ENCODE measurements around the gene CIRBP.
A peak's percentile ranks its signal among the peaks of the same experiment; 100 is the strongest.

The CIRBP gene

DNA sequence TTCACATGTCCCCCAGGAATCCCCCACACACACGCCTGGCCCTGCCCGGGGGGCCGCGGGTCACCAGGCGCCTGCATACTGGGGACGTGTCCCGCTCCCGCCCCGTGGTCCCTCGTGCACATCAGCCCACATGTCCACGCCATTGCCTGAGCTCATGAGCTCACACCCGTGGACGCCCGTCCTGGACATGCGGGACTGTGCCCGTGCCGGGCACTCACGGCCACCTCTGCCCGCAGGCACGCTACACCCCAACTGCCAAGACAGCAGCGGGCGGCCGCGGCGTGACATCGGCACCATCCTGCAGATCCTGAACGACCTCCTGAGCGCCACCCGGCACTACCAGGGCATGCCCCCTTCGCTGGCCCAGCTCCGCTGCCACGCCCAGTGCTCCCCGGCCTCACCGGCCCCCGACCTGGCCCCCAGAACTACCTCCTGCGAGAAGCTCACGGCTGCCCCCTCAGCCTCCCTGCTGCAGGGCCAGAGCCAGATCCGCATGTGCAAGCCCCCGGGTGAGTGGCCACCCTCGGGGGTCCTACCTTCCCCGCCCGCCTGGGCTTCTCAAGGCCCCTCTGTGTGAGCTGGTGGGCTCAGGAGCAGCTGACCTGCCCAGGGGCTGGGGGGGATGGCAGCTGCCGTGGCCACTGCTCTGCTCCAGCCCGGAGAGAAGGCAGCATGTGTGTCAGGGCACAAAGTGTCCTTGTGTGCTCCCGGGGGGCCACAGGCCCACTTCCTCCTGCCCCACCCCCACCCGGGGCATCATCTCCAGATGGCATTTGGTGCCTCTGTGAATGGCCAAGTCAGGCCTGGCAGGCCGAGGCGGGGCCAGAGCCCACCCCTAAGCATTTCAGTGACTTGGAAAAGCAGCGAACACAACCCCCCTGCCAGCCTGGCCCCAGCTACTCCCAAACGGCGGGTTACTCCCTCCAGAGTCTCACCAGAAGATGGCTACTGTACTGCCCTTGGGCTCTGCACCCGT is 13.7 kb upstream of the CIRBP start:
- no peak overlapping the region for H3K4me3 ChIP-seq (ENCODE audit: low read depth, low read length)
- TF ChIP-seq, protein P1, sequence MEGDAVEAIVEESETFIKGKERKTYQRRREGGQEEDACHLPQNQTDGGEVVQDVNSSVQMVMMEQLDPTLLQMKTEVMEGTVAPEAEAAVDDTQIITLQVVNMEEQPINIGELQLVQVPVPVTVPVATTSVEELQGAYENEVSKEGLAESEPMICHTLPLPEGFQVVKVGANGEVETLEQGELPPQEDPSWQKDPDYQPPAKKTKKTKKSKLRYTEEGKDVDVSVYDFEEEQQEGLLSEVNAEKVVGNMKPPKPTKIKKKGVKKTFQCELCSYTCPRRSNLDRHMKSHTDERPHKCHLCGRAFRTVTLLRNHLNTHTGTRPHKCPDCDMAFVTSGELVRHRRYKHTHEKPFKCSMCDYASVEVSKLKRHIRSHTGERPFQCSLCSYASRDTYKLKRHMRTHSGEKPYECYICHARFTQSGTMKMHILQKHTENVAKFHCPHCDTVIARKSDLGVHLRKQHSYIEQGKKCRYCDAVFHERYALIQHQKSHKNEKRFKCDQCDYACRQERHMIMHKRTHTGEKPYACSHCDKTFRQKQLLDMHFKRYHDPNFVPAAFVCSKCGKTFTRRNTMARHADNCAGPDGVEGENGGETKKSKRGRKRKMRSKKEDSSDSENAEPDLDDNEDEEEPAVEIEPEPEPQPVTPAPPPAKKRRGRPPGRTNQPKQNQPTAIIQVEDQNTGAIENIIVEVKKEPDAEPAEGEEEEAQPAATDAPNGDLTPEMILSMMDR (IDR thresholded peaks at IDR 0.05; ENCODE audit: borderline replicate concordance, insufficient read depth, low read depth, low read length): no peak

DNA sequence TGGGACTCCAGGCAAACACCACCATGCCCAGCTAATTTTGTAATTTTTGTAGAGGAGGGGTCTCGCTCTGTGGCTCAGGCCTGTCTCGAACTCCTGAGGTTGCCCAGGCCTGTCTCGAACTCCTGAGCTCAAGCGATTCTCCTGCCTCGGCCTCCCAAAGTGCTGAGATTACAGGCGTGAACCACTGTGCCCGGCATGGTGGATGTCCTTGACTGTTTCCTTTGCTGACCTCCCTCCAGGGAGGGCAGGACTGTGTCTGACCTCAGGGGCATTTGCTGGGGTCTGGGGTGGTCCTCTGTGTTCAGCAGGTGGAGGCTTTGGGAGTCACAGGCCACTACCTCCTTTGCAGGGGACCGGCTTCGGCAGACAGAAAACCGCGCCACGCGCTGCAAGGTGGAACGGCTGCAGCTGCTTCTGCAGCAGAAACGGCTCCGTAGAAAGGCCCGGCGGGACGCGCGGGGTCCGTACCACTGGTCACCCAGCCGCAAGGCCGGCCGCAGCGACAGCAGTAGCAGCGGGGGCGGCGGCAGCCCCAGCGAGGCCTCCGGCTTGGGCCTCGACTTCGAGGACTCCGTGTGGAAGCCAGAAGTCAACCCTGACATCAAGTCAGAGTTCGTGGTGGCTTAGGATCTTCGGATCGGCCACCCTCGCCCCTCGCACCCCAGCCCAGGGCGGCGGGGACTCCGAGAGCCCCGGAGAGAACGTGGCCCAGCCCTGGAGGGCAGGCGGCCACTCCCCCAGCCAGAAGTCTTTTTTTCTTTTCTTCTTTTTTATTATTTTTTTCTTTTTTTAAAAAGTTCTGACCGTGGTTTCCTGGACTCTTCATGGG is 12.3 kb upstream of the CIRBP start:
- TF ChIP-seq, protein P1 (IDR thresholded peaks at IDR 0.05; ENCODE audit: borderline replicate concordance, insufficient read depth, low read depth, low read length): no peak
- H3K4me3 ChIP-seq (ENCODE audit: low read depth, low read length): no peak overlapping the region

DNA sequence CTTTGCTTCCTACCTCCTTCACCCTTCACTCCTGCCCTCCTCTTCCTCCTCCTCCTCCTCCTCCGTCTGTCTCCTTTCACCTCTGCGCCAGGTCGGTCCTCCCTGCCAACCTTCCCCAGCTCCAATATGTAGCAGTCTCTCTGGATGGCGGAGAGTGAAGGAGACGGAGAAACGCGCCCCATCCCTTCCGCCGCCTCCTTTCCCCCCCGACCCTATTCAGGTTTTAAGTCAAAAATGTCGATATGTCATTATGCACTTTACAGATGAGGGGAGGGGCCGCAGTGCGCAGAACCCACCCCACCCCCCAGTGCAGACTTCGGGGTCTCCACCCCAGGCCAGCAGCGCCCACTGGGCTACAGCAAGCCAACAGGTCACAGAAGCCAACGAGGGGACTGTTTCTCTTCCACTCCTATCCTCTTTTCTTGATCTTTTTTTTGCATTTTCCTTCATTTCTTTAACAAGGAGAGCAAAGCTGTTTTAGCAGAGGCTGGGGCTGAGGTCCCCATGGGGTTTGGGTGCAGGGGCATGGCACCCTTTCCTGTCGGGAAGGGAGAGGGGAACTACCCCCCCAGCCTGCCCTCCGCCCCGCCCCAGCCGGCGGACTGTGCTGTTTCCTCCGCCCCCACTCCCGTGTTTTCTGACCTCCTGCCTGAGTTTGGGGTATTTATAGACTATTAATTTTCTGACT is 11.5 kb upstream of the CIRBP start:
- TF ChIP-seq, protein P1 (IDR thresholded peaks at IDR 0.05; ENCODE audit: borderline replicate concordance, insufficient read depth, low read depth, low read length): no peak
- H3K4me3 ChIP-seq (ENCODE audit: low read depth, low read length): no peak overlapping the region

DNA sequence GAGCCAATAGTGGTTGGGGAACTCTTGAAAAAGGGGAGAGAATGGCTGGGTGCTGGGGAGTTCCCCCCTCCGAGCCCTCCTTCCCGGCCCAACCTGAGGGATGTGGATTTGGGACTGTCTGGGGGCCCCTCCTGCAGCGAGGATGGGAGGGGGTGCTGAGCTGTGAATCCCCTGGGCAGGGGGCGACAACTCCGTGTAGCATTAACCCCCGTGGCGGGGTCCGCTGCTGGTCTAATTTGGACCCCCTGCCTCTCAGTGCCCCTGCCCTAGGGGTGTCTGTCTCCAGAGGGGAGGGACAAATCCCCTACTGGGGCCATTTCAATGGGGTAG is 11.0 kb upstream of the CIRBP start:
- H3K4me3 ChIP-seq (ENCODE audit: low read depth, low read length): no peak overlapping the region
- TF ChIP-seq, protein P1 (IDR thresholded peaks at IDR 0.05; ENCODE audit: borderline replicate concordance, insufficient read depth, low read depth, low read length): no peak

DNA sequence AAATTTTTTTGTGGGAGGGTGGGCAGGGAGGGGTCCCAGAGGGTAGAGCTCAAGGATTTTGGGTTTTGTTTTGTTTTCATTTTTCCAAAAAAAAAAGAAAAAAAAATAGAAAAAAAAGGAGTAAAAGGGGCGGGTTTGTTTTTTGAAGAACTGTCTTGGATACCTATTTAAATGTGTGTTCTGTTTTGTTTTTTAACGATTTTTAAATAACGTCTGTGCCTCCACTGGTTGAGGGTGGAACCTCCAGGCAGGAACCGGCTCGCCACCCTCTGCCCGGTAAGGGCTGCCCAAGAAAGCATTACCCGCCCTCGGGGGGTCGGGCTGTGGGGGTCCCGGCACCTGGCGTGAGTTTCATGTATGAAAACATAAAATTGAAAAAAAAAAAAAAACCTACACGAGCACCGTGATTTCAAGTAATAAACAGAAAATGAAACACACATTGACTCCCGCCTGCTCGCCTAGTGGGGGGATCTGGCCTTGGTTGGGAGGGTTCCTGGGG is 10.4 kb upstream of the CIRBP start:
- TF ChIP-seq, protein P1 (IDR thresholded peaks at IDR 0.05; ENCODE audit: borderline replicate concordance, insufficient read depth, low read depth, low read length): no peak
- H3K4me3 ChIP-seq (ENCODE audit: low read depth, low read length): peak overlapping the region; percentile 46

DNA sequence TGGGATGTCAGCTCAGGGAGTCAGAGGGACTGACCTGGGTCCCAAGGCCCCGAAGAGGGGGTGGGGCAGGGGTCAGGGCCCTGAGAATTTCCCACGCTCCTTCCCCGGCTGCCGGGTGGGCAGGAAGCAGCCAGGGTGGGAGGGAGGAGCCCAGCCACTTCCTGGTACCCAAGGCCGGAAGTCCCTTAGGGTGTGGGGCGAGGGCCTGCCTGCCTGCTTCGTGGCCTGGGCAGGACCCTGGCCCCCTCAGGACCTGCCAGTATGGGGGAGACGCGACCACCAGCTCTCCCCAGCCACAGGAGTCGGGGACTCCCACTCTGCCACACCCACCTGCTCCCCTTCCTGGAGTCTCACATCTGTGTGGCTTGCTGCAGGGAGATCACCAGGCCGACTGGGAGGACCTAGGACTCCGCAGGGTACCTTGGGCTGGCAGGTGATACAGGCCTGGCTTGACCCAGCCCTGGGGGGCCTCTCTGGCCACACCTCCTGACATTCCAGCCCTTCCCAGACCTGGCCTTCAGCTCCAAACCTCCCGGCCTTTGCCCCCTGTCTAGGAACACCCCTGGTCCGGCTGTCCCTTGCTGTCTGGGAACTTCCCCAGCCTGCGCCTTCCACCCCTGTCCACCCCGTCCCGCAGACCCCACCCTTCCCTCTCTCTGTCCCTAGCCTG is 9.8 kb upstream of the CIRBP start:
- H3K4me3 ChIP-seq (ENCODE audit: low read depth, low read length): peak overlapping the region; percentile 46
- TF ChIP-seq, protein P1 (IDR thresholded peaks at IDR 0.05; ENCODE audit: borderline replicate concordance, insufficient read depth, low read depth, low read length): no peak

Data from GM12875 (cell line).